ENCODE measurements around the gene RUBCNL. TPM values are rescaled to one million over a fixed set of nuclear protein-coding genes. Genes with fewer than 3 reads are reported as not detected.

The RUBCNL gene
- total RNA-seq, 2 donors from 2014 or later, result 0.59 to 9.9 TPM

DNA sequence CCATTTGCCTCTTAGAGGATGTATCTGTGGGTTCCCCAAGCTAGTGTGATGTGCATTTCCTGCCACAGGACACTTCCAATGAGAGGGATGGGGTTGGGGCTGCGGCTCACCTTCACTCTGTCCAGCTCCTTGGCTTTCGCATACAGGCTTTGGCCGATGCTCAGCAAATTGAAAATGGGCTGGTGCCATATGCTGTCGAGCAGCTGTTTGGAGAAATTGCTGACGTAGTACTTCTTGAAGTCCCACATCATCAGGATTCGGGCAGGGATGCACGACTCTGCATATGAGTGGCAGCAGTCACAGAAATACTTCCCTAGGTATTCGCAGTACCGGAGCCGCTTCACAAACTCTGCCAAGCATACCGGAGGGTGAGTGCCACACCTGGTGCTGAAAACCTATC lies 37.0 kb downstream of the RUBCNL start:
- DNase-seq (ENCODE audit: low spot score), result no peak
- Histone ChIP-seq H3K4me3 (no peak overlapping the region), H3K4me1 (replicated peaks) (no peaks in the 10 kb centered on the region), H3K36me3 (no peaks in the 10 kb centered on the region), H3K27me3 (replicated peaks; ENCODE audit: insufficient read depth) (no peaks in the 10 kb centered on the region), H3K9me3 (no peaks in the 10 kb centered on the region), H3K27ac (no peak overlapping the region)
- TF ChIP-seq POLR2A (IDR thresholded peaks at IDR 0.05) (no peak), CTCF (IDR thresholded peaks at IDR 0.05) (no peak), POLR2AphosphoS5 (IDR thresholded peaks at IDR 0.05) (no peak)
- 96% methylated on average over 11 of the region's 11 CpGs for WGBS
- intact Hi-C loops (cut with DNase I), result no loop called here

DNA sequence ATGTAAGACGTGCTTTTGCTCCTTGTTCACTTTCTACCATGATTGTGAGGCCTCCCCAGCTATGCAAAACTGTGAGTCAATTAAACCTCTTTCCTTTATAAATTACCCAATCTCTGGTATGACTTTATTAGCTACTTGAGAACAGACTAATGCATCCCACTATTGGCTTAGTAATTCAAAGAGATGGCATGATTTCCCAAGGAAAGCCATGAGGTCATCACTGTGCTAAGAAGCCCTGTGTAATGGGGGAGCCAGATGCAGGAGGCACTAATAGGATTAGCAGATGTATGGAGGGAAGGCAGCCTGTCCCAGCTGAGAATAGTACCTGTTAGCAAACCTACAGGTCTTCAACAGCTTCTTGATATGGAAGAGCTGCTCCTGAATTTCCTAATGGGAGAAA lies 38.1 kb downstream of the RUBCNL start:
- no peaks in the 10 kb centered on the region for H3K9me3 ChIP-seq
- 100% methylated on average over 1 of the region's 1 CpG for WGBS
- DNase-seq (ENCODE audit: low spot score), result no peak
- H3K27ac ChIP-seq, result no peak overlapping the region
- no peaks in the 10 kb centered on the region for H3K27me3 ChIP-seq (replicated peaks; ENCODE audit: insufficient read depth)
- intact Hi-C loops (cut with DNase I), result no loop called here
- H3K4me1 ChIP-seq (replicated peaks), result no peaks in the 10 kb centered on the region
- H3K36me3 ChIP-seq, result no peaks in the 10 kb centered on the region
- no peak overlapping the region for H3K4me3 ChIP-seq
- TF ChIP-seq POLR2AphosphoS5 (IDR thresholded peaks at IDR 0.05), result no peak
- TF ChIP-seq POLR2A (IDR thresholded peaks at IDR 0.05), result no peak
- TF ChIP-seq CTCF (IDR thresholded peaks at IDR 0.05), result no peak

- DNase-seq (ENCODE audit: low spot score), result no peak
- TF ChIP-seq CTCF (IDR thresholded peaks at IDR 0.05) (no peak), POLR2AphosphoS5 (IDR thresholded peaks at IDR 0.05) (no peak), POLR2A (IDR thresholded peaks at IDR 0.05) (no peak)
- Histone ChIP-seq H3K36me3 (no peaks in the 10 kb centered on the region), H3K27ac (no peak overlapping the region), H3K4me1 (replicated peaks) (no peaks in the 10 kb centered on the region), H3K27me3 (replicated peaks; ENCODE audit: insufficient read depth) (no peaks in the 10 kb centered on the region), H3K4me3 (no peak overlapping the region), H3K9me3 (no peaks in the 10 kb centered on the region)
- intact Hi-C loops (cut with DNase I), result no loop called here
- whole genome bisulfite sequencing, result 97% methylated on average over 4 of the region's 4 CpGs
Observed at GRCh38 chr13:46347277-46347676, 39.8 kb downstream of the RUBCNL start.

- intact Hi-C loops (cut with DNase I), result no loop called here
- Histone ChIP-seq H3K9me3 (no peaks in the 10 kb centered on the region), H3K4me3 (no peak overlapping the region), H3K27me3 (replicated peaks; ENCODE audit: insufficient read depth) (no peaks in the 10 kb centered on the region), H3K27ac (no peak overlapping the region), H3K36me3 (no peaks in the 10 kb centered on the region), H3K4me1 (replicated peaks) (no peaks in the 10 kb centered on the region)
- no peak for DNase-seq (ENCODE audit: low spot score)
- TF ChIP-seq CTCF (IDR thresholded peaks at IDR 0.05), result no peak
- TF ChIP-seq POLR2AphosphoS5 (IDR thresholded peaks at IDR 0.05), result no peak
- no peak for TF ChIP-seq POLR2A (IDR thresholded peaks at IDR 0.05)
- WGBS, result 47% methylated on average over 5 of the region's 5 CpGs
Observed at GRCh38 chr13:46345866-46346265, 41.2 kb downstream of the RUBCNL start.

DNA sequence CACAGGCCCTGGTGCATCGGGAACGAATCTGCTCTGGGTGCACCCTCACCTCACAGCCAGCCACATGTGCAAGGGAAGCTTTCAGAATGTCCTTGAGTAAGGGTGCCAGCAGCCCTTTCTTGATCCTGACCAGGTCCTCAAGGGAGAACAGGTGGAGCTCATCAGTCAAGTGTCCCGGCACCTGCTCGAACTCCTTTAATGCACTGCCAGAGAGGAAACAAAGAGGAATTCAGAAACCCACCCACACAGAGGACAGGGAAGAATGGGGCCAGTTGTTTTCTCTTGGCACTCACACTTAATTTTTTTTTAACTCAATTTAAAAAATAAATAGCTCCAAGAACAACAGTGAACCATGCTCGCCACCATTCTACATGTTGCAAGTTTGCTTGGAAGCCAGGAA lies 41.7 kb downstream of the RUBCNL start:
- H3K27ac ChIP-seq, result no peak overlapping the region
- no peaks in the 10 kb centered on the region for H3K4me1 ChIP-seq (replicated peaks)
- H3K4me3 ChIP-seq, result no peak overlapping the region
- H3K36me3 ChIP-seq, result no peaks in the 10 kb centered on the region
- intact Hi-C loops (cut with DNase I), result no loop called here
- no peak for TF ChIP-seq CTCF (IDR thresholded peaks at IDR 0.05)
- no peak for TF ChIP-seq POLR2AphosphoS5 (IDR thresholded peaks at IDR 0.05)
- no peak for TF ChIP-seq POLR2A (IDR thresholded peaks at IDR 0.05)
- H3K27me3 ChIP-seq (replicated peaks; ENCODE audit: insufficient read depth), result no peaks in the 10 kb centered on the region
- no peak for DNase-seq (ENCODE audit: low spot score)
- no peaks in the 10 kb centered on the region for H3K9me3 ChIP-seq
- WGBS, result 35% methylated on average over 5 of the region's 5 CpGs

Measured in prostate gland (tissue), 2 donors.